Tibial nerve (tissue), 4 donors: ENCODE data around the gene NRDE2. TPM values are rescaled to one million over a fixed set of nuclear protein-coding genes. Genes with fewer than 3 reads are reported as not detected.

Source experiments
- DNase-seq, 2 donors: peaks; one replicate each; pipeline ENCODE4 v3.0.0-alpha.2; 2019; ENCODE audit warnings: low spot score in 2 of 2
- H3K27ac ChIP-seq, 4 donors: fragments of 200-600 bp; sonication (generic) in 3 of 4; one replicate each; pipeline ENCODE4 v1.5.1; 2017 to 2019; ENCODE audit warnings: mild to moderate bottlenecking in 1 of 4
- H3K27me3 ChIP-seq, 2 donors: fragments of 200-600 bp; sonication (generic) in 1 of 2; one replicate each; pipeline versions ENCODE4 v1.5.1 to v1.6.0; 2017 to 2019
- H3K36me3 ChIP-seq, 3 donors: fragments of 200-600 bp; sonication (generic); one replicate each; pipeline ENCODE4 v1.5.1; 2018 to 2019
- H3K4me1 ChIP-seq, 4 donors: fragments of 200-600 bp; sonication (generic) in 3 of 4; one replicate each; pipeline ENCODE4 v1.5.1; 2017 to 2019
- H3K4me3 ChIP-seq, 4 donors: fragments of 200-600 bp; sonication (generic) in 3 of 4; one replicate each; pipeline ENCODE4 v1.5.1; 2017 to 2019; ENCODE audit warnings: mild to moderate bottlenecking in 1 of 4, moderate library complexity in 1 of 4
- H3K9me3 ChIP-seq, 4 donors: fragments of 200-600 bp; sonication (generic) in 3 of 4; one replicate each; pipeline ENCODE4 v1.5.1; 2017 to 2019
- CTCF ChIP-seq, 5 experiments: fragments of 200-600 bp in 3 of 5; fragments of 450-650 bp in 2 of 5; sonication (generic) in 3 of 5; IDR thresholded peaks; one replicate each; pipeline ENCODE4 v1.5.1; 2016 to 2019; ENCODE audit warnings: antibody characterized with exemption in 5 of 5, mild to moderate bottlenecking in 3 of 5, moderate library complexity in 2 of 5
- EP300 ChIP-seq, 2 donors: sonication (generic); formaldehyde crosslinking; IDR thresholded peaks; one replicate each; pipeline ENCODE4 v1.6.1; 2017; ENCODE audit warnings: antibody characterized with exemption in 2 of 2, mild to moderate bottlenecking in 1 of 2
- POLR2A ChIP-seq, 2 donors: fragments of 450-650 bp; IDR thresholded peaks; one replicate each; pipeline ENCODE4 v1.6.1; 2017; ENCODE audit warnings: antibody characterized with exemption in 2 of 2, mild to moderate bottlenecking in 2 of 2, moderate library complexity in 2 of 2
- WGBS, 2 donors: methylation state at CpG; one replicate each; pipeline ENCODE4 v1.1.5; 2018; 5-methylcytosine and 5-hydroxymethylcytosine counted together
- total RNA-seq, 4 donors: library from RNA; depleted of rRNA; stranded (reverse); fragments of >200 nt; gene quantifications; one replicate each; pipeline ENCODE4 v1.1.0, GENCODE V29; 2016

NRDE2 gene
- total RNA-seq, 4 donors from 2014 or later: 15.7 to 18.9 (median 17.2) TPM

GRCh38 chr14:90361865-90362557 lies 30.3 kb upstream of the NRDE2 start:
- Histone ChIP-seq H3K36me3 (no peaks in the 10 kb centered on the region), H3K9me3 (no peaks in the 10 kb centered on the region), H3K4me3 (no peak overlapping the region), H3K27me3 (peaks cover 0 to 7% of the 10 kb centered on the region in 2 donors), H3K27ac (no peak overlapping the region), H3K4me1 (no peaks in the 10 kb centered on the region)
- TF ChIP-seq CTCF (IDR thresholded peaks at IDR 0.05) (no peak), POLR2A (IDR thresholded peaks at IDR 0.05) (no peak), EP300 (IDR thresholded peaks at IDR 0.05) (no peak)
- no peak for DNase-seq
- WGBS, 2 donors: 81 to 85% methylated on average over 7 of the region's 7 CpGs

GRCh38 chr14:90358359-90358758 lies 26.6 kb upstream of the NRDE2 start:
- no peaks in the 10 kb centered on the region for H3K9me3 ChIP-seq
- no peaks in the 10 kb centered on the region for H3K36me3 ChIP-seq
- H3K27ac ChIP-seq: no peak overlapping the region
- peaks cover 0 to 7% of the 10 kb centered on the region in 2 donors for H3K27me3 ChIP-seq
- DNase-seq: no peak
- no peak overlapping the region for H3K4me3 ChIP-seq
- H3K4me1 ChIP-seq: no peaks in the 10 kb centered on the region
- no peak for TF ChIP-seq EP300 (IDR thresholded peaks at IDR 0.05)
- no peak for TF ChIP-seq POLR2A (IDR thresholded peaks at IDR 0.05)
- TF ChIP-seq CTCF (IDR thresholded peaks at IDR 0.05): no peak
- WGBS, 2 donors: 88 to 93% methylated on average over 4 of the region's 4 CpGs

- H3K36me3 ChIP-seq: no peaks in the 10 kb centered on the region
- 92 to 100% methylated on average over 1 of the region's 1 CpG for WGBS, 2 donors
- TF ChIP-seq POLR2A (IDR thresholded peaks at IDR 0.05): no peak
- no peak for DNase-seq
- H3K4me3 ChIP-seq: no peak overlapping the region
- H3K4me1 ChIP-seq: no peaks in the 10 kb centered on the region
- H3K27me3 ChIP-seq: peaks cover 0 to 7% of the 10 kb centered on the region in 2 donors
- H3K9me3 ChIP-seq: no peaks in the 10 kb centered on the region
- no peak overlapping the region for H3K27ac ChIP-seq
Measured at GRCh38 chr14:90356925-90357324, 25.2 kb upstream of the NRDE2 start.

- no peaks in the 10 kb centered on the region for H3K9me3 ChIP-seq
- no peak for DNase-seq
- H3K27ac ChIP-seq: no peak overlapping the region
- no peaks in the 10 kb centered on the region for H3K36me3 ChIP-seq
- H3K4me3 ChIP-seq: no peak overlapping the region
- H3K27me3 ChIP-seq: no peaks in the 10 kb centered on the region
- no peaks in the 10 kb centered on the region for H3K4me1 ChIP-seq
- WGBS, 2 donors: 61 to 73% methylated on average over 7 to 8 of the region's 8 CpGs
- TF ChIP-seq CTCF (IDR thresholded peaks at IDR 0.05): no peak
- TF ChIP-seq EP300 (IDR thresholded peaks at IDR 0.05): no peak
- TF ChIP-seq POLR2A (IDR thresholded peaks at IDR 0.05): no peak
Measured at GRCh38 chr14:90355540-90356518, 24.1 kb upstream of the NRDE2 start.

GRCh38 chr14:90354551-90355298 lies 23.0 kb upstream of the NRDE2 start:
- no peak for DNase-seq
- TF ChIP-seq POLR2A (IDR thresholded peaks at IDR 0.05) (no peak), EP300 (IDR thresholded peaks at IDR 0.05) (no peak), CTCF (IDR thresholded peaks at IDR 0.05) (no peak)
- H3K9me3 ChIP-seq: no peaks in the 10 kb centered on the region
- WGBS, 2 donors: 72 to 78% methylated on average over 16 of the region's 16 CpGs
- no peaks in the 10 kb centered on the region for H3K36me3 ChIP-seq
- no peaks in the 10 kb centered on the region for H3K4me1 ChIP-seq
- H3K27me3 ChIP-seq: no peaks in the 10 kb centered on the region
- no peak overlapping the region for H3K27ac ChIP-seq
- no peak overlapping the region for H3K4me3 ChIP-seq
